Measurements from ENCODE around the gene MRPL34. TPM values are rescaled to one million over a fixed set of nuclear protein-coding genes. Genes with fewer than 3 reads are reported as not detected.

Gene MRPL34
- 25.9 and 38.8 TPM in 2 replicates for total RNA-seq (ENCODE audit: low replicate concordance)

DNA sequence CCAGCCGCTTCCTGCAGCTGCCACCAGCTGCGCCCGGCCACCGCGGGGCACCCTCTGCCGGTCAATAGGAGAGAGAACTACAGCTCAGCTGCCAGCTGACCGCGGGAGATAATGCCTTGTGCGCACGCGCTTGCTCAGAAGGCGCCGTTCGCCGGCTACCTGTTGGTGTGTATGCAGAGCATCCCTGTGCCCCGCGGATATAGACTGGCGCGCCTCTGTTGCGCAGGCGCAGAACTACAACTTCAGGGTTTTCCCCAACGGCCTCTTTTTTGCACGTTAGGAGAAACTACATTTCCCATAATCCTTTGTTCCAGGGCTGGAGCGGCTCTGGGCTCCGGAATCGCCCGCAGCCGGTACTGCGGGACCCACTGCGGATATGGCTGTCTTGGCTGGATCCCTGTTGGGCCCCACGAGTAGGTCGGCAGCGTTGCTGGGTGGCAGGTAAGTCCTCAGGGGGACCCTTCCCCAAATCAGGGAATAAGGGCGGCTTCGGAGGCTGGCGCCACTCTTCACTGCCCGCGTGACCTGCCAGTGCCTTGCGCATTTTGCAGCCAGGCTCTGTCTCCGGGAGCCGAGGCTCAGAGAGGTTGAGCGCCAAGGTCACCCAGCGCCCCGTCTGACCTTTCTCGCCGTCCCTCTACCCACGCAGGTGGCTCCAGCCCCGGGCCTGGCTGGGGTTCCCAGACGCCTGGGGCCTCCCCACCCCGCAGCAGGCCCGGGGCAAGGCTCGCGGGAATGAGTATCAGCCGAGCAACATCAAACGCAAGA lies at the start of gene MRPL34:
Gene MRPL34 (plus strand): TSS at position 356 of the 768 bp plus-strand sequence. CDS start 21 bp downstream, at position 377.
- Mint-ChIP-seq H3K36me3 (peaks cover 3% of the 10 kb centered on the region), H3K4me3 (peak within 1 kb of the TSS; percentile 91), H3K27me3 (ENCODE audit: insufficient read depth, low read depth) (peaks cover 7% of the 10 kb centered on the region), H3K9me3 (no peaks in the 10 kb centered on the region), H3K27ac (no peak within 1 kb of the TSS), H3K4me1 (peaks cover 42% of the 10 kb centered on the region)
- no peaks in the 10 kb centered on the region for H3K9me3 ChIP-seq (ENCODE audit: low read depth)
- peaks cover 13% of the 10 kb centered on the region for H3K4me1 ChIP-seq
- H3K9ac ChIP-seq, result peak within 1 kb of the TSS; percentile 8
- H3F3A ChIP-seq (ENCODE audit: low read depth), result peaks cover 50% of the 10 kb centered on the region
- H2AFZ ChIP-seq (replicated peaks), result peak within 1 kb of the TSS; percentile 77
- no peak within 1 kb of the TSS for H3K27ac ChIP-seq
- peak within 1 kb of the TSS; percentile 90 for H3K4me2 ChIP-seq
- H3K4me3 ChIP-seq, result peak within 1 kb of the TSS; percentile 87
- TF ChIP-seq EZH2phosphoT487 (IDR thresholded peaks at IDR 0.05) (no peak), EZH2 (IDR thresholded peaks at IDR 0.05) (no peak), CTCF (IDR thresholded peaks at IDR 0.05) (peak; percentile 76)
- no peaks in the 10 kb centered on the region for H3K36me3 ChIP-seq
- no peaks in the 10 kb centered on the region for H3K27me3 ChIP-seq
- peaks cover 22% of the 10 kb centered on the region for H3K79me2 ChIP-seq (ENCODE audit: low read depth)
- peak; percentile 100 for DNase-seq (ENCODE audit: low spot score)
- H4K20me1 ChIP-seq (ENCODE audit: low read depth), result peaks cover 12% of the 10 kb centered on the region

- no peak overlapping the region for H3K4me2 ChIP-seq
- no peak overlapping the region for H3K4me3 ChIP-seq
- no peaks in the 10 kb centered on the region for H3K36me3 ChIP-seq
- no peak overlapping the region for H3K9ac ChIP-seq
- no peak overlapping the region for H3K27ac ChIP-seq
- H3K4me1 ChIP-seq, result no peaks in the 10 kb centered on the region
- Mint-ChIP-seq H3K27me3 (ENCODE audit: insufficient read depth, low read depth) (peaks cover 9% of the 10 kb centered on the region), H3K36me3 (no peaks in the 10 kb centered on the region), H3K4me3 (no peak overlapping the region), H3K4me1 (peaks cover 9% of the 10 kb centered on the region), H3K27ac (no peak overlapping the region), H3K9me3 (no peaks in the 10 kb centered on the region)
- no peaks in the 10 kb centered on the region for H4K20me1 ChIP-seq (ENCODE audit: low read depth)
- H2AFZ ChIP-seq (replicated peaks), result no peak overlapping the region
- no peaks in the 10 kb centered on the region for H3K9me3 ChIP-seq (ENCODE audit: low read depth)
- DNase-seq (ENCODE audit: low spot score), result no peak
- H3K27me3 ChIP-seq, result no peaks in the 10 kb centered on the region
- no peak for TF ChIP-seq CTCF (IDR thresholded peaks at IDR 0.05)
- no peak for TF ChIP-seq EZH2phosphoT487 (IDR thresholded peaks at IDR 0.05)
- no peak for TF ChIP-seq EZH2 (IDR thresholded peaks at IDR 0.05)
- no peaks in the 10 kb centered on the region for H3F3A ChIP-seq (ENCODE audit: low read depth)
- no peaks in the 10 kb centered on the region for H3K79me2 ChIP-seq (ENCODE audit: low read depth)
These were observed 49.5 kb upstream of the MRPL34 start for GRCh38 chr19:17256130-17256529.

GRCh38 chr19:17259118-17259780 lies 46.4 kb upstream of the MRPL34 start:
- no peak overlapping the region for H3K27ac ChIP-seq
- no peak overlapping the region for H3K27ac Mint-ChIP-seq
- no peaks in the 10 kb centered on the region for H3K36me3 Mint-ChIP-seq
- no peak overlapping the region for H3K4me2 ChIP-seq
- no peaks in the 10 kb centered on the region for H4K20me1 ChIP-seq (ENCODE audit: low read depth)
- peaks cover 10% of the 10 kb centered on the region for H3K27me3 Mint-ChIP-seq (ENCODE audit: insufficient read depth, low read depth)
- no peaks in the 10 kb centered on the region for H3K4me1 ChIP-seq
- H3F3A ChIP-seq (ENCODE audit: low read depth), result no peaks in the 10 kb centered on the region
- no peak for TF ChIP-seq CTCF (IDR thresholded peaks at IDR 0.05)
- no peak for TF ChIP-seq EZH2 (IDR thresholded peaks at IDR 0.05)
- no peak for TF ChIP-seq EZH2phosphoT487 (IDR thresholded peaks at IDR 0.05)
- no peaks in the 10 kb centered on the region for H3K36me3 ChIP-seq
- DNase-seq (ENCODE audit: low spot score), result no peak
- peaks cover 16% of the 10 kb centered on the region for H3K4me1 Mint-ChIP-seq
- H3K9me3 ChIP-seq (ENCODE audit: low read depth), result no peaks in the 10 kb centered on the region
- no peak overlapping the region for H3K4me3 Mint-ChIP-seq
- no peak overlapping the region for H2AFZ ChIP-seq (replicated peaks)
- H3K9ac ChIP-seq, result no peak overlapping the region
- no peaks in the 10 kb centered on the region for H3K79me2 ChIP-seq (ENCODE audit: low read depth)
- no peak overlapping the region for H3K4me3 ChIP-seq
- H3K27me3 ChIP-seq, result no peaks in the 10 kb centered on the region
- H3K9me3 Mint-ChIP-seq, result no peaks in the 10 kb centered on the region

All from neural progenitor cell (in vitro differentiated cells).